Effector memory CD4-positive, alpha-beta T cell (primary cell): ENCODE results near the gene KLK4.

Experiments used
- DNase-seq, 3 donors: peaks; one replicate each; pipeline ENCODE4 v3.0.0-alpha.2; 2020
- H3K27ac ChIP-seq: 2 replicates; pipeline ENCODE4 v1.7.0; 2013; ENCODE audit warnings: mild to moderate bottlenecking, low read length, moderate library complexity; ENCODE audit not compliant: insufficient read depth, poor library complexity, severe bottlenecking
- H3K27me3 ChIP-seq: replicated peaks from 2 replicates; pipeline ENCODE4 v1.7.0; 2013; ENCODE audit warnings: mild to moderate bottlenecking, low read length; ENCODE audit not compliant: insufficient read depth, control insufficient read depth, poor library complexity, severe bottlenecking
- H3K36me3 ChIP-seq: 2 replicates; pipeline ENCODE4 v1.7.0; 2013; ENCODE audit warnings: mild to moderate bottlenecking, low read length, moderate library complexity; ENCODE audit not compliant: control insufficient read depth, insufficient read depth
- H3K4me1 ChIP-seq: 2 replicates; pipeline ENCODE4 v1.7.0; 2013; ENCODE audit warnings: low read length, mild to moderate bottlenecking; ENCODE audit not compliant: control insufficient read depth, insufficient read depth, poor library complexity, severe bottlenecking
- H3K4me3 ChIP-seq: 2 replicates; pipeline ENCODE4 v1.7.0; 2013; ENCODE audit warnings: low read length, low read depth, mild to moderate bottlenecking; ENCODE audit not compliant: insufficient read depth, poor library complexity, severe bottlenecking
- H3K9me3 ChIP-seq: 2 replicates; pipeline ENCODE4 v1.7.0; 2013; ENCODE audit warnings: mild to moderate bottlenecking, low read length, moderate library complexity; ENCODE audit not compliant: control insufficient read depth
- total RNA-seq, 3 donors: gene quantifications; one replicate each; lab custom pipeline; 2026; lab: John Stamatoyannopoulos, UW

The KLK4 gene, protein sequence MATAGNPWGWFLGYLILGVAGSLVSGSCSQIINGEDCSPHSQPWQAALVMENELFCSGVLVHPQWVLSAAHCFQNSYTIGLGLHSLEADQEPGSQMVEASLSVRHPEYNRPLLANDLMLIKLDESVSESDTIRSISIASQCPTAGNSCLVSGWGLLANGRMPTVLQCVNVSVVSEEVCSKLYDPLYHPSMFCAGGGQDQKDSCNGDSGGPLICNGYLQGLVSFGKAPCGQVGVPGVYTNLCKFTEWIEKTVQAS
- 0 reads per million in 3 donors for total RNA-seq

DNA sequence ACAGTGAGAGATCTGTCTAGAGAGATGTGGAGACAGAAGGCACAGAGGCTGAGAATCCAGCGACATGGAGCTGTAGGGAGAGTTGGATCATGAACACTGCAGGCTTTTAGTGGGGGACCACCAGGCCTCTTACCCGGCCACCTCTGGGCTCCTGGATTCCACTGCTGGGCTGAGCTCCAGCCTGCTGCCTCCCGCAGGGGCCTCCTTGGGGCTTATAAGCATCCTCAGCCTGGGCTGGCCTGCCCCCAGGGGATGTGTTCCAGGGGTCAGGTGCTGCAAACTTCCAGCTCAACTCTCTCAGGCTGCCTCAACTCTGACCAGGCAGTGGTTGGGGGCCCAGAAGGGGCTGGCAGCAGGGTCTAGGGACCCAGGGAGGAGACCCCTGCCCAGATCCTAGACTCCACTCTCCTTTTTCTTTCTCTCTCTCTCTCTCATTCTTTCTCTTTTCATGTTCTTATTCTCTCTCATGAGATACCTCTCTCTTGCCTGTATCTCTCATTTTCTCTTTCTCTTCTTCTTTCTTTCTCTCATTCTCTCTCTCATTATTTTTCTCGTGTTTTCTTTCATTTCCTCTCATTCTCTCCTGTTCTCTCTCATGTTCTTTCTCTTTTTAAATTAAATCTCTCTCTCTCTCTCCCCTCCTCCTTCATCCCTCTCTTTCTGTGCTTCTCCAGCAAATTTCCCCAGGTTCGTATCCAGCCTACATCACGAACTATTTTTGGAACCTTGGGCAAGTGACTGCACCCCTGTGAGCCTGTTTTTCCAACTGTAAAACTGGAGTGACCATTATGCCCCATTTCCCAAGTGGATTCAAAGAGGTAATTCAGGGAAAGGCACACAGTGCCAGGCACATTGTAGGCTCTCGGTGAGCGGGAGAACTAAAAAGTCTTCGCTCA, at the start of gene KLK4:
Gene KLK4 (minus strand): TSS at position 190 of the 896 bp plus-strand sequence. CDS start 657 bp downstream, outside the sequence.
- no peak for DNase-seq
- H3K27me3 ChIP-seq = peaks cover 18% of the 10 kb centered on the region
- peaks cover 7% of the 10 kb centered on the region for H3K4me1 ChIP-seq

DNA sequence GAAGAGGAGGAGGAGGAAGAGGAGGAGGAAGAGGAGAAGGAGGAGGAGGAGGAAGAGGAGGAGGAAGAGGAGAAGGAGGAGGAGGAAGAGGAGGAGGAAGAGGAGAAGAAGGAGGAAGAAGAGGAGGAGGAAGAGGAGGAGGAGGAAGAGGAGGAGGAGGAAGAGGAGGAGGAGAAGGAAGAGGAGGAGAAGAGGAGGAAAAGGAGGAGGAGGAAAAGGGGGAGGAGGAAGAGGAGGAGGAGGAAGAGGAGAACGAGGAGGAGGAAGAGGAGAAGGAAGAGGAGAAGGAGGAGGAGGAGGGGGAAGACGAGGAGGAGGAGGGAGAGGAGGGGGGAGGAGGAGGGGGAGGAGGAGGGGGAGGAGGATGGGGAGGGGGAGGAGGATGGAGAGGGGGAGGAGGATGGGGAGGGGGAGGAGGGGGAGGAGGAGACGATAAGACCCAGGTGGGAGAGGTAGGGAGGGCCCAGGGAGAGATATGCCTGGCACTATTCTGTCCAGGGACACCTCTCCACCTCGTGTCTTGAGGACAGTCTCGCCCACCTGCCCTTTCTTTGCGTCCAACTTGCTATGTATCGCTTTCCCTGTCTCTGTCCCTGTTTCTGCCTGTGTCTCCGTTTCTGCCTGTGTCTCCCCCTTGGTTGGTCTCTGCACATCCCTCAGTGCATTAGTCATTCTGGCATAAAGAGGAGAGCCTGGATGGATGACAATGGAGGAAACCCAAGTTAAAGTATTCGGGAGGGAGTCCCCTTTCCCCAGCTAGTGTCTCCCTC, 48.7 kb upstream of the KLK4 start:
- Histone ChIP-seq H3K4me3 (no peak overlapping the region), H3K9me3 (no peaks in the 10 kb centered on the region)

More for the DNA sequence above, at the start of gene KLK4:
- no peak within 1 kb of the TSS for H3K4me3 ChIP-seq
- no peaks in the 10 kb centered on the region for H3K9me3 ChIP-seq
- no peaks in the 10 kb centered on the region for H3K36me3 ChIP-seq
- no peak within 1 kb of the TSS for H3K27ac ChIP-seq

DNA sequence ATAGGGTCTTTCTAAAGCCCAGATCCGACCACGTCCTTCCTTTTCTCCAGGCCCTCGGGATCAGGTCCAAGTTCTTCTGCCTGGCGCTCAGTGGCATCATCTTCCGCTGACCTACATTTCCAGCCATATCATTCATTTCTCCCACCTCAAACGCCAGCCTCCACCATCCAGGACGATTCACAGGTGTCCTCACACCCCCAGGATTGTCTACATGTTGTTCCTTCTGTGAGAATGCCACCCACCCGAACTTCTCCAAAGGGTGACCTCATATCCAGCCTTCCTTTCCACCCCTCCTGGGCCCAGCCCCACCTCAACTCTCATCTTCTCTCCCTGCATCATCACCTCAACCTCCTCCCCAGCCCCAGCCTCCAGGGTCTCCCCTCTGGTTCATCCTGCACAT, 46.4 kb upstream of the KLK4 start:
- no peaks in the 10 kb centered on the region for H3K36me3 ChIP-seq
- DNase-seq = no peak
- H3K4me1 ChIP-seq = no peaks in the 10 kb centered on the region
- no peaks in the 10 kb centered on the region for H3K27me3 ChIP-seq
- H3K4me3 ChIP-seq = no peak overlapping the region
- no peak overlapping the region for H3K27ac ChIP-seq
- no peaks in the 10 kb centered on the region for H3K9me3 ChIP-seq

More for the DNA sequence above, 48.7 kb upstream of the KLK4 start:
- H3K4me1 ChIP-seq = no peaks in the 10 kb centered on the region
- no peaks in the 10 kb centered on the region for H3K27me3 ChIP-seq
- no peak overlapping the region for H3K27ac ChIP-seq
- DNase-seq = no peak
- no peaks in the 10 kb centered on the region for H3K36me3 ChIP-seq

DNA sequence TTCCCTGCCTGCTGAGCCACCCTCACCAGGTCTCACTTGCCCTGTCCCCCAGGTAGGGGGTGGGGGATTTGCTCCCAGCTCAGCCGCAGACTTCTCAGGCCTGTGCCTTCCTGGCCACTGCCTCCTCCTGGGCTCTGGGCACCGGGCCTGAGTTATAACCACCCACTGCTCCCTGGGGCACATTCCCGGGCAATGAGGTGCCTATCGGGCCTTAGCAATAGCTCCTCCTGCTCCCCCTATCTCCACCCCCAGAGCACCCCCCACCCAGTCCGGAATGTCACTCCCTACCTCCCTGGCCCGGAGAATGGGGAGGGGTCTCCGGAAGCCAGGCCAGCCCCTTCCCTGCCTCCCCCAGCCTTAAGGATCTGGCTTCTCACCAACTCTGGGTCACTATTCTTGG, 41.7 kb upstream of the KLK4 start, which contains the start of gene KLK5:
Gene KLK5 (minus strand): TSS at position 129 of the 400 bp plus-strand sequence. CDS start 381 bp downstream, outside the sequence.
- Histone ChIP-seq H3K36me3 (no peaks in the 10 kb centered on the region), H3K27me3 (no peaks in the 10 kb centered on the region), H3K9me3 (no peaks in the 10 kb centered on the region), H3K27ac (no peak within 1 kb of the TSS), H3K4me3 (no peak within 1 kb of the TSS), H3K4me1 (no peaks in the 10 kb centered on the region)
- no peak for DNase-seq

DNA sequence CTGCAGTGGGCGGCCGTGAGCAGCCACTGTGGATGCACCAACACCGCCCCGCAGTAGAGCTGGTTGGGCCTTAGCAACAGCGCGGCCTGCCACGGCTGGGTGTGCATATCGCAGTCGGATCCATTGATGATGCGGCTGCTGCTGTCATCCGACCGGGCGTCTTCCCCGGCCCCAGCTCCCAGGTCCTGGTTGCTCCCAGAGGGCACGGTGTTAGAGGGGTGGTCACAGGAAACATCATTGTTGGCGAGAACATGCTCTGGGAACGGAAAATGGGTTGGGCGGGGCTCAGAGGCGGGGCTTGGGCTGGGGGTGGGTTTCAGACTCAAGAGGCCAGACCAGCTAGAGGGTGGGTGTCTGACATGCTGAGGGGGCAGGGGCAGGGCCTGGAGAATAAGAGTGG, 38.7 kb upstream of the KLK4 start:
- Histone ChIP-seq H3K27me3 (no peaks in the 10 kb centered on the region), H3K9me3 (no peaks in the 10 kb centered on the region), H3K27ac (no peak overlapping the region), H3K36me3 (no peaks in the 10 kb centered on the region), H3K4me1 (no peaks in the 10 kb centered on the region), H3K4me3 (no peak overlapping the region)
- no peak for DNase-seq

DNA sequence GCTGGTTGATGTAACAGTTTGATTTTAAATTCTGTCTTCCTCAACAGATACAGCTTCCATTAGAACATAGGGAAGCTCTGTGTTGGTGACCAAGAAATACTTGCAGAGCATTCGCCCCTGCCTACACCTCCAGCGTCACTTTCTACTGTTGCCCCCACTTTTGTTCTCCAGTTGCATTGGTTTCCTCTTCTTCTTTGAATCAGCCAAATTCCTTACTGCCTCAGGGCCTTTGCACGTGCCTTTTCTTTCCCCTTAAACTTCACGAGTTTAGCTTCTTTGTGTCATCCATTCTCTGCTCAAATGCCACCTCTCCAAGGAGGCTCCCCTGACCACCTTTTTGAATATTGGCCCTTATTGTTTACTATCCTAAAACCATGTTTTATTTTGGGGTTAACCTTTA, 35.9 kb upstream of the KLK4 start:
- no peak for DNase-seq
- Histone ChIP-seq H3K9me3 (no peaks in the 10 kb centered on the region), H3K36me3 (no peaks in the 10 kb centered on the region), H3K4me1 (no peaks in the 10 kb centered on the region), H3K27ac (no peak overlapping the region), H3K4me3 (no peak overlapping the region), H3K27me3 (no peaks in the 10 kb centered on the region)

DNA sequence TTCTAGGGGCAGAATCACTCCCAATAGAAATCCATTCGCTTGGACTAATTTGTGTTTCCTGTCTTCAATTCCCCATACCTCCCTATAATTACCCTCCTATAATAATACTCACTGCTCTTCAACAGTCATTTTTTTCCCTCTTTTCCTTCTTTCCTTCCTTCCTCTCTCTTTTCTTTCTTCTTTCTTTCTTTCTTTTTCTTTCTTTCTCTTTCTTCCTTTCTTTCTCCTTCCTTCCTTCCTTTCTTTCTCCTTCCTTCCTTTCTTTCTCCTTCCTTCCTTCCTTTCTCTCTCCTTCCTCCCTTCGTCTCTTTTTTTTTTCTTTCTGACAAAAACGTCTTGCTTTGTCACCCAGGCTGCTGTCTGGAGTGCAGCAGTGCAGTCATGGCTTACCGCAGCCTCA, 33.6 kb upstream of the KLK4 start:
- Histone ChIP-seq H3K9me3 (no peaks in the 10 kb centered on the region), H3K4me3 (no peak overlapping the region), H3K36me3 (no peaks in the 10 kb centered on the region), H3K27me3 (no peaks in the 10 kb centered on the region), H3K27ac (no peak overlapping the region), H3K4me1 (no peaks in the 10 kb centered on the region)
- no peak for DNase-seq

DNA sequence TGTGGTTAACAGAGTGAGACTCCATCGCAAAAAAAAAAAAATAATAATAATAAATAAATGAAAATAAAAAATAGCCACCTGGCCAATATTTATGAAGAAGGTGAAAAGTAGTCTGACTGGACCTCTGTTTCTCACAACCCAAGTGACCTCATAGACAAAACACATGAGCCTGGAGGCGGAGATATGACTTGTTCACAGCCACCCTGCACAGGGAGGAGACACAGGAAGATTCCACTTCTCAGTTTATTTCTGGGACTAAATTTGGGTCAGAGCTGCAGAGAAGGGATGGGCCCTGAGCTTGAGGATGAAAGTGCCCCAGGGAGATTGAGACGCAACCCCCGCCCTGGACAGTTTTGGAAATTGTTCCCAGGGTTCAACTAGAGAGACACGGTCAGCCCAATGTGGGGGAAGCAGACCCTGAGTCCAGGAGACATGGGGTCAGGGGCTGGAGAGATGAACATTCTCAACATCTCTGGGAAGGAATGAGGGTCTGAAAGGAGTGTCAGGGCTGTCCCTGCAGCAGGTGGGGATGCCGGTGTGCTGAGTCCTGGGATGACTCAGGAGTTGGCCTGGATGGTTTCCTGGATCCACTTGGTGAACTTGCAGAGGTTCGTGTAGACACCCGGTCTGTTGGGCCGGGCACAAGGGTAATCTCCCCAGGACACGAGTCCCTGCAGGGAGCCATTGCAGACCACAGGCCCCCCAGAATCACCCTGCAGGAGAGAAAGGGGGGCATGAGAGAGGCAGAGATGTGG, 32.1 kb upstream of the KLK4 start:
- Histone ChIP-seq H3K36me3 (no peaks in the 10 kb centered on the region), H3K4me3 (no peak overlapping the region), H3K27me3 (no peaks in the 10 kb centered on the region), H3K4me1 (no peaks in the 10 kb centered on the region), H3K27ac (no peak overlapping the region), H3K9me3 (no peaks in the 10 kb centered on the region)
- DNase-seq = no peak

DNA sequence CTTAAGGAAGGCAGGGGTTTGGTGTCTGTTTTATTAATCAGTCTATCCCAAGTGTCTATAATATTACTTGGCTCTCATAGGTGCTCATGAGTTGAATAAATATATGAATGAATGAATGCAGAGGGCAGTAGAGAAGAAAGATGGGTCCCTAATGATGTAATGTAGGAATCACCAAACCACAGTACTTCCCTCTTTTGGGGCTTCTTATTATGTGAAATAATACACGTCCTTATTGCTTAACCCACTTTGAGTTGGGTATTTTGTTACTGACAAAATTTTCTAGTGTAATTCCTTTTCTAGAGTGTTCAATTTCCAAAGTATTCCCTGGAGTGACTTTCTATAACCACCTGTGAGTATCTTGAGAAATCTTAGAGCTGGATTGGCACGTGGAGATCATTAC, 28.4 kb upstream of the KLK4 start:
- no peaks in the 10 kb centered on the region for H3K9me3 ChIP-seq
- H3K27me3 ChIP-seq = no peaks in the 10 kb centered on the region
- no peaks in the 10 kb centered on the region for H3K36me3 ChIP-seq
- no peak for DNase-seq
- no peak overlapping the region for H3K4me3 ChIP-seq
- no peak overlapping the region for H3K27ac ChIP-seq
- no peaks in the 10 kb centered on the region for H3K4me1 ChIP-seq
